Measurements from ENCODE around the gene DENND6A. TPM values are rescaled to one million over a fixed set of nuclear protein-coding genes. Genes with fewer than 3 reads are reported as not detected.

DENND6A gene
- total and polyA plus RNA-seq, 2 of the 13 experiments (the other 11 are each of a cell fraction or from before 2014, with no cell fraction given): 9.4 to 11.1 TPM

- peak; percentile 65; the same call in 1 of the 2 replicates for TF ChIP-seq RNF219 (CRISPR knock-in tag; IDR thresholded peaks at IDR 0.05)
- peak; percentile 7; the same call in 1 of the 2 replicates for TF ChIP-seq MXD1 (CRISPR knock-in tag; IDR thresholded peaks at IDR 0.05)
- no peak for TF ChIP-seq PHF20 (CRISPR knock-in tag; IDR thresholded peaks at IDR 0.05)
- TF ChIP-seq CEBPZ (IDR thresholded peaks at IDR 0.05; ENCODE audit: low read length): no peak
- TF ChIP-seq ZNF878 (CRISPR knock-in tag; IDR thresholded peaks at IDR 0.05): peak; percentile 56; the same call in 1 of the 2 replicates
- no peak for TF ChIP-seq GLMP (CRISPR knock-in tag; IDR thresholded peaks at IDR 0.05; ENCODE audit: borderline replicate concordance)
- peak; percentile 59 for TF ChIP-seq TEAD3 (CRISPR knock-in tag; optimal IDR thresholded peaks at IDR 0.05; ENCODE audit: borderline replicate concordance)
- peak; percentile 36; the same call in 1 of the 2 replicates for TF ChIP-seq ETV5 (CRISPR knock-in tag; IDR thresholded peaks at IDR 0.05; ENCODE audit: borderline replicate concordance)
- peak; percentile 4; the same call in 1 of the 2 replicates for TF ChIP-seq IRX3 (CRISPR knock-in tag; IDR thresholded peaks at IDR 0.05; ENCODE audit: borderline replicate concordance, low read depth)
- TF ChIP-seq CCAR2 (optimal IDR thresholded peaks at IDR 0.05; ENCODE audit: low read depth, low read length): no peak
- 0 out of 2 replicates have a peak, but pooled peaks have one; percentile 11 for TF ChIP-seq FOXP4 (CRISPR knock-in tag; IDR thresholded peaks at IDR 0.05)
- TF ChIP-seq HOXA5 (CRISPR knock-in tag; IDR thresholded peaks at IDR 0.05): no peak
- TF ChIP-seq ZNF329 (CRISPR knock-in tag; IDR thresholded peaks at IDR 0.05; ENCODE audit: low read depth): peak; percentile 10; the same call in 1 of the 2 replicates
- no peak for TF ChIP-seq ZNF17 (CRISPR knock-in tag; IDR thresholded peaks at IDR 0.05)
- TF ChIP-seq CCDC6 (CRISPR knock-in tag; IDR thresholded peaks at IDR 0.05): peak; percentile 85; the same call in 1 of the 2 replicates
- TF ChIP-seq ZNF724P (CRISPR knock-in tag; IDR thresholded peaks at IDR 0.05; ENCODE audit: borderline replicate concordance): no peak
- TF ChIP-seq GFI1 (CRISPR knock-in tag; IDR thresholded peaks at IDR 0.05; ENCODE audit: borderline replicate concordance): peak; percentile 56; the same call in 1 of the 2 replicates
- TF ChIP-seq ZSCAN29 (CRISPR knock-in tag; conservative IDR thresholded peaks at IDR 0.05): no peak
- TF ChIP-seq ZNF446 (CRISPR knock-in tag; IDR thresholded peaks at IDR 0.05): peak; percentile 71; the same call in 1 of the 2 replicates
Measured at GRCh38 chr3:57596495-57597126, 96.3 kb downstream of the DENND6A start (continued).
